ENCODE data around the gene SPANXD.
"Not testable (repeated sequence)": the region's sequence is repeated elsewhere in the genome, so short reads cannot be mapped to it uniquely, and the experiment has no call there.

SPANXD gene, protein sequence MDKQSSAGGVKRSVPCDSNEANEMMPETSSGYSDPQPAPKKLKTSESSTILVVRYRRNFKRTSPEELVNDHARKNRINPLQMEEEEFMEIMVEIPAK

DNA sequence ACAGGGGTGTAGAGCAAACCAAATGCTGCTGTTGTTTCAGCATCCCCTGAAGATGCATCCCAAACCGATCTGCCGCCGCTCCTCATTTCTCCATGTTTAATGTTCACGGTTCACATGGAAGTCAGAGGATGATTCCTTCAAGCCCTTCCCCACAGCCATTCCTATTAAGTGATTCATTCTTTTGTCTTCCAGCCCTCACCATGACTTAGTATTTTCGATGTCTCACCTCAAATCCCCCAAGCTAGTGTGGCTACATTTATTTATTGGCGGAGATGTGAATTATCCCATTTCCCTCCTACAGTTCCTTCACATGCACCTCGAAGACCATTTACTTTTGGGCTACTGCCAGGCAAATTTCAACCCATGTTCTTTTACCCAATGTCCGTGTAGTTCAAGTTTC lies at the start of gene SPANXD:
Gene SPANXD, minus strand, starts transcription at position 101 of the 400 bp plus-strand sequence. CDS start 334 bp downstream, outside the sequence.
- DNase-seq, result not testable (repeated sequence)

DNA sequence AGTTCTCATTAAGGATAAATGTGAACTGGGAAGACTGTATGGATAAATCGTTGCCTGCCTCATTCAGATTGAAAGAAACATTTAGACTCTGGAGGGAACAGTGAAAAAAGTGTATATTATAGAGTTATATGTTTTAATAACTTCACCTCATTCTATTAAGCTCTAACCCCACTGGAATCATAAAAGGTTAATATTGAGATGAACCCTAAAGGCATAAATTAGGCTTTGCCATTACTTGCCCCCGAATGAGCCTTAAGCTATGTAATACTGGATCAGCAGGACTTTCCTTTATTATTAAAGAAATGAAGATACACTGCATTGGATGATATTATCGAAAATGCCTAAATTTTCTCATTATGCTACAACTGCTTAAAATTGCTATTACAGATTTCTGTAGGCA lies 44.1 kb upstream of the SPANXD start:
- no peak for DNase-seq

DNA sequence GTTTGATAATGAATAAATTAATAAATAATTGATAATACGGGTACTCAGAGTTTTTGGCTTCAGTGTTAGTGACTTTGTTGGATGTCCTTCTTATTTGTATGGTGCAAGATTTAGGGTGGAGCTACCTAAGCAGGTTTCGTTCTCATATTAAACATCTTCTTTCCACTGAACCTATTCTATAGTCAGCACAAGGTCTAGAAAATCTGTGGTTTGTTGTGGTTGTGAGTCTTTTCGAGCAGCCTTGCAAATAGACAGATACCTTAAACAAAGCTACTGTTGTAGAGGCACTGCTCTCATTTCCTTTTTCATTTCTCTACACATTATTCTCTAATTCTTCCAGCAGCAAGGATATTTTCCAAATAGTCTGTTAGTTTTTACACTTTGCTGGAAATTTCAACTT lies 38.1 kb upstream of the SPANXD start:
- DNase-seq, result no peak

DNA sequence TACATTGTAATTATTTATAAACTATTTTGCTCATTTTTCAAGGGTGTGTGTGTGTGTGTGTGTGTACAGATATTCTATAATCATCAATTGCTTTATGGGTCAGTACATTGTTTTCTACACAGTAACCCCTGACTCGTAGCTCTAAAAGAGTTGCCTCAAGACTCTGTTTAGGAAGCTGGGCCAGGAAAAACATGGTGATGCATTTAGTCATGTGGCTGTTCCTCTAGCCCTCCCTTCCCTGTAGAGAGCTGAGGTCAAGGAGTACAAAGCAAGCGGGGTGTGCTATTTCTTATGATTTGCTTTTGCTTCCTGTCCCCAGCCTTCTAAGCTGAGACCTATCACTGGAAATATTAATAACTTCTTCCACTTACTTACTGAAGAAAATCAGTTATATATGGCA lies 34.8 kb upstream of the SPANXD start:
- no peak for DNase-seq

DNA sequence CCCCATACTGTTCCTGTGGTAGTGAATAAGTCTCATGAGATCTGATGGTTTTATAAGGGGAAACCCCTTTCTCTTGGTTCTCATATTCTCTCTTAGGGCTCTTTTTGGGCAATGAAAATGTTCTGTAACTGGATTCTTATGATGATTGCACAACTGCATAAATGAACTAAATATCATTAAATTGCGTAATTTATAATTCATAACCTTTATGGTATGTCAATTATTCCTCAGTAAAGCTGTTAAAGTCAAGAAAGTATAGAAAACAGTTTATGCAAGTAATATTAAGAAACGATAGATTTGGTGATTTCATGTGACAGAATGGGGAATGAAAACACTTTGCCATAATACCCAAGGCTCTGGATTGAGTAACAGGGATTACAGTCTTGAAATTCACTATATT lies 33.5 kb upstream of the SPANXD start:
- no peak for DNase-seq

DNA sequence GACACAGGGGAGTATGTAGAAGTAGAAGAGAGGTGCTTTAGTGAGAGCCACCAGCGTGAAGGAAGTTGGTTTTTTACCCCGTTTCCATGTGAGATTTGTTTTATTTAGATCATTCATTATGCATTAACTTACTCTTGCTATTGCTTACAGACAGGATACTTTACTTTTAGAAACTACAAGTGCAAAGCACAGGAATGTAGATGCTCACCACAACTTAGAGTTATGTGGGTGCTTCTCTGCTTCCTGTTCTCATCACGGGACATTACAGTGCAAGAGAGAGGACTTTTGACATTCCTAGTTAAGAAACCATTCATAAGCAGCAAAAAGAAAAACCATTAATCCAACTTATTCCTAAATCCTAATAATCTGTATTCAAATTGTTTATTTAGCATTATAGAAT lies 25.6 kb upstream of the SPANXD start:
- no peak for DNase-seq

DNA sequence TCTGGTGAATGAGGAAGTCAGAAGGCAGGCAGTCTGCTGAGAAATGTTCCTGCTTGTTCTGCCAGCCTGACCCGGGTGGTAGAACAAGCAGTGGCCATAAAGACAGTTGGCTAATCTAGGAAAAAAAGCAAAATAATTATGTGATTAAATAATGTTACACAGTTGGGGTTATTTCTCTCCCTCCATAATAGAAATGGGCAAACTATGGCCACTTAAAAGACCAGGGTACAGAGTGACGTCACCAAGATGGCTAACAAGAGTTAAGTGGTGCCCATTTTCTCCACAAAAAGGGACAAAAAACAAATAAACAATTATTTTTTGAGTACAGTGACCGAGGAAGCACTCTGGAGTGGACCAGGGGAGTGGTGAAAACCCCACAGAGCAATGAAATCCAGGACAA lies 16.1 kb upstream of the SPANXD start:
- no peak for DNase-seq

DNA sequence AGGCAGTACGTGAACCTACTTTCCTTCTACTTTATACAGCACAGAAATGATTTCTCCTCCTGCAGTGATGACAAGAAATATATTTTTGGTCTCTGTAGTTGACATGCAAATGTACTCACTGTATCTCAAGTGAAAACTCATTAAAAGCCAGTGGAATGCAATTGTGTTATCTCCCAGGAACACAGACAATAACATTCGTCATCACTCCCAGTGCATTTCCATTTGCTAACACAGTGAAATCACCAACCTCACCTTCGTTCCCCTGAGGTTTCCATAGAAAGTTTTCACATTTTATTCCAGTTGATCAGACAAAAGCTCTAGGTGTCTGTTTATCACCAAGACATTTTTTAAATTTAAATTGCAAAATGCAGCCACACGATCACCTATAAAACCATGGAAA lies 2.5 kb upstream of the SPANXD start:
- no peak for DNase-seq

DNA sequence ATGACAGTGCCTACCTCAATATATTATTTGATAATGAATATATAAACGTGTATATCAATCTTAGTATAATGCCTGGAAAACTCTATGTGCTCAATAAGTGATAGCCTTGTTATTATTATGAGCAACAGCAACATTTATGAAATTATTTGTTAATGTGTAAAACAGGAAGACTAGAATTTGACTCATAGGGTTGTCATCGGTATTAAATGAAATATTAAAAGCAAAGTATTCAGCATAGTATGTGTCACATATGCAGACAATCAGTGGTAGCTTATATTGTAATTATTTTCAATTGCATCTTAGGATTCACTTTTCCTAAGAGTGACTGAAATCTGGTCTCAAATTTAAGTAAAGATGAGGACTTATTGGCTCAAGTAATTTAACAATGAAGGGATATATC lies 24.6 kb downstream of the SPANXD start:
- no peak for DNase-seq

DNA sequence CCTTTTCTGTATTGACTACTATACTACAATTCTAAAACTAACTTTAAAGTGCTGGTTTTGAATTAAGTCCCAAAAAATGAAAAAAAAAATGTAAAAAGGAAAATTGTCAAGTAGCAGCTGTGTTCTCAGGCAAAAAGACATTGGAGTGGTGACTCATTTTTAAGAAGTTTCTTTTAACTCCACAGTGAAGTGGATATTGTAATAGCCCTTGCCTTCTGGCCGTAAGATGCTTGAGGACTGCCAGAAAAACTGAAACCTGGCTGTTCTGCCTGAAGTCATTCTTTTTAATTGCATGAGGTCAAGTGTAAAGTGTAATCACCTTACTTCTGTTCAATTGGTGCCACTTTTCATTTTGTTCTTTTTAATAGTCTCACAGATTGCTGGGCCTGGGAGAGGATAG lies 28.9 kb downstream of the SPANXD start:
- no peak for DNase-seq

DNA sequence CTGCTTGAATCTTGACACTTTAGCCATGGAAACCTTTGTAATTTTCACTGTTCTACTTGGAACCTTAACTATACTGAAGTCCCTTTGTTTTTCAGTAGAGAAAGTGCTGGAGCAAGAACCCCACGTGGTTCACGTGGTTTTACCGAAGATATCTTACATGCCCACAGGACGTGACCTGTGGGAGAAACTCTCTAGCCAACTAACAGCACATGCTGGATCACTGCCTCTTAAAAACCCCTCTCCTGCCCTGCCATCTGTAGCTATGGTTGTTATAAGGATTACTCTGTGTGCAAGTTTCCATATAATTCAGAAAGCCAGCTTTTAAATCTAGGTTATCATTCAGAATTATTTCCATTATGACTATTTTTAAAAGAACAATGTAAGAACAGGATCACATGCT lies 30.2 kb downstream of the SPANXD start:
- no peak for DNase-seq

DNA sequence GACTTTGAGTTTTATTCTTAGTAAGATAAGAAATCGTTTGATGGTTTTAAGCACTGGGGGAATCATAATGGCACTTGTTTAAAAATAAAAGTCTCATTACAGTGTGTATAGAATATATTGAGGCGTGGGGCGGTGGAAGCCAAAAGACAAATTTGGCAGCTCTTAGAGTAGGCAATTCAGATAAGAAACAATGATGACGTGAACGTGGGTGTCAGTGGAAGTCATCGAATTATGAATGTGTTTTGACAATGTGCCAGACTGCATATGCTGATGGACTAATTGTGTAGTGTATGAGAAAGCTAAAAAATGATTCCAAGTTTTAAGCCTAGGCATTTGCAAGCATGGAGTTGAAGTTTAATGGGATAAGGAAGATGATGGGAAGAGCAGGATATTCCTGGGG lies 35.8 kb downstream of the SPANXD start:
- DNase-seq, result no peak

DNA sequence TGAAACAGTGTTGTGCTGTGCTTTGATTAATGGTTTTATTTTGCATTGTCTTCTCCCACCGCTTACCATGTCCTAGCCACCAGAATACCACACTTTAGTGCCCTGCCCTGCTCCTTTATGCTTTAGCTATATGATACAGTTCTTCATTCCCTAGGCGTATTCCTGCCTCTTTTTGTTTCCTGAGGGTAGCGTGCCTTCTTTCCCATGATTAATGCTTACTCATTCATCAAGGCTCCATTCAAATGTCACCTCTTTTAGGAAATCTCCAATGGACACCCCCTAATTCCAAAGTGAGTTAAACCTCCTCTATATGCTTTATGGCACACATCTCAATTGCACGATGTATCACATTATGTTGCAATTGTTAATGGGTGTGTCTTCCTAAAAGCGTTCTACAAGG lies 46.3 kb downstream of the SPANXD start:
- DNase-seq, result no peak
